Measurements from ENCODE around the gene CACNA1B. TPM values are rescaled to one million over a fixed set of nuclear protein-coding genes. Genes with fewer than 3 reads are reported as not detected.

The CACNA1B gene
- total and polyA plus RNA-seq, 2 donors (not counting 1 experiment from before 2014, with no cell fraction given) = 0.15 TPM; not detected in 1

GRCh38 chr9:137836151-137836830 is 41.3 kb upstream of the CACNA1B start:
- peaks cover 3% of the 10 kb centered on the region for H3K9me3 Mint-ChIP-seq (ENCODE audit: insufficient read depth)

More at GRCh38 chr9:137836151-137836830, 41.3 kb upstream of the CACNA1B start:
- H3K36me3 ChIP-seq (replicated peaks in 1 of 2; ENCODE audit: control extremely low read depth in 1 of 2, control insufficient read depth in 1 of 2, extremely low read depth in 1 of 2, insufficient read depth in 2 of 2, low read length in 1 of 2) = peaks cover 0 to 51% of the 10 kb centered on the region in 2 experiments
- no peak overlapping the region for H3K27ac Mint-ChIP-seq
- no peak overlapping the region for H3K4me3 ChIP-seq (ENCODE audit: control extremely low read depth in 1 of 5, extremely low read depth in 1 of 5, insufficient read depth in 1 of 5, low read depth in 2 of 5, low read length in 4 of 5)
- peaks cover 17% of the 10 kb centered on the region for H3K79me2 ChIP-seq (ENCODE audit: control insufficient read depth, insufficient read depth, low read length)
- H3K4me2 ChIP-seq (replicated peaks; ENCODE audit: low read depth, low read length, poor library complexity, severe bottlenecking) = no peak overlapping the region
- peaks cover 0 to 19% (median 3%) of the 10 kb centered on the region in 3 donors for H3K9me3 ChIP-seq (ENCODE audit: control extremely low read depth in 1 of 3, control insufficient read depth in 2 of 3, insufficient read depth in 1 of 3, low read length in 2 of 3)
- no peaks in the 10 kb centered on the region for H3K27me3 Mint-ChIP-seq
- no peak overlapping the region for H3K9ac ChIP-seq (ENCODE audit: low read length)
- no peak overlapping the region for H3K4me3 Mint-ChIP-seq
- no peak overlapping the region for H3K27ac ChIP-seq (ENCODE audit: low read length in 2 of 2)
- no peaks in the 10 kb centered on the region for H3K27me3 ChIP-seq (replicated peaks in 1 of 4; ENCODE audit: control extremely low read depth in 1 of 4, control insufficient read depth in 3 of 4, insufficient read depth in 4 of 4, low read length in 3 of 4)
- CTCF ChIA-PET = no interaction called here
- POLR2A ChIA-PET = no interaction called here
- ATAC-seq (ENCODE audit: low read depth) = no peak
- H3K4me1 ChIP-seq (ENCODE audit: control insufficient read depth in 2 of 2, insufficient read depth in 2 of 2, low read length in 2 of 2) = no peaks in the 10 kb centered on the region
- DNase-seq = peak; percentile 7
- no peaks in the 10 kb centered on the region for H3K4me1 Mint-ChIP-seq
- intact Hi-C loops (cut with micrococcal nuclease) = no loop called here
- no peak overlapping the region for H2AFZ ChIP-seq (ENCODE audit: insufficient read depth, low read depth, low read length, poor library complexity, severe bottlenecking)
- TF ChIP-seq CTCF (IDR thresholded peaks at IDR 0.05) (no peak), EZH2 (IDR thresholded peaks at IDR 0.05; ENCODE audit: borderline replicate concordance, insufficient read depth, low read depth, low read length, poor library complexity, severe bottlenecking) (no peak)
- H4K20me1 ChIP-seq (ENCODE audit: control insufficient read depth, insufficient read depth, low read length, poor library complexity, severe bottlenecking) = peaks cover 21% of the 10 kb centered on the region
- WGBS (ENCODE audit: insufficient coverage) = 92% methylated on average over 23 of the region's 28 CpGs
